Thyroid gland (tissue), 4 donors: ENCODE results near the gene VAT1L.

Experiments used
- POLR2A ChIP-seq, 2 donors: fragments of 450-650 bp; IDR thresholded peaks; one replicate each; pipeline ENCODE4 v1.6.1; 2017; ENCODE audit warnings: antibody characterized with exemption in 2 of 2, mild to moderate bottlenecking in 2 of 2, moderate library complexity in 1 of 2
- TF ChIP-seq, protein P1 (sequence below), 6 experiments: fragments of 200-600 bp in 3 of 6; fragments of 450-650 bp in 3 of 6; sonication (generic) in 3 of 6; IDR thresholded peaks; one replicate each; pipeline ENCODE4 v1.5.1; 2016 to 2019; ENCODE audit warnings: antibody characterized with exemption in 6 of 6, mild to moderate bottlenecking in 2 of 6, inconsistent platforms in 1 of 6, moderate library complexity in 1 of 6

DNA sequence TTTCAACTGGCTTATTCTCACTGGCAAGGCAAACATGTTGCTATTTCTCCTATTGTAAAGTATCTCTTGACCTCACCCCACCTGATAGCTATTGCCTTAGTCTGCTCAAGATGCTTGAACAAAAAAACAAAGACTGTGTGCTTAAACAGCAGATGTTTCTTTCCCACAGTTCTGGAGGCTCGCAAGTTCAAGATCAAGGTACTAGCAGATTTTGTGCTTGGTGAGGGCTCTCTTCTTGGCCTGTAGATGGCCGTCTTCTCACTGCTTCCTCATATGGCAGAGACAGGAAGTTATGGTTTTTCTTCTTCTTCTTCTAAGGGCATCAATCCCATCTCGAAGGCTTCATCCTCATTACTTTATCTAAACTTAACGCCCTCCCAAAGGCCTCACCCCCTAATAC lies 124.3 kb downstream of the VAT1L start:
- TF ChIP-seq, protein P1, sequence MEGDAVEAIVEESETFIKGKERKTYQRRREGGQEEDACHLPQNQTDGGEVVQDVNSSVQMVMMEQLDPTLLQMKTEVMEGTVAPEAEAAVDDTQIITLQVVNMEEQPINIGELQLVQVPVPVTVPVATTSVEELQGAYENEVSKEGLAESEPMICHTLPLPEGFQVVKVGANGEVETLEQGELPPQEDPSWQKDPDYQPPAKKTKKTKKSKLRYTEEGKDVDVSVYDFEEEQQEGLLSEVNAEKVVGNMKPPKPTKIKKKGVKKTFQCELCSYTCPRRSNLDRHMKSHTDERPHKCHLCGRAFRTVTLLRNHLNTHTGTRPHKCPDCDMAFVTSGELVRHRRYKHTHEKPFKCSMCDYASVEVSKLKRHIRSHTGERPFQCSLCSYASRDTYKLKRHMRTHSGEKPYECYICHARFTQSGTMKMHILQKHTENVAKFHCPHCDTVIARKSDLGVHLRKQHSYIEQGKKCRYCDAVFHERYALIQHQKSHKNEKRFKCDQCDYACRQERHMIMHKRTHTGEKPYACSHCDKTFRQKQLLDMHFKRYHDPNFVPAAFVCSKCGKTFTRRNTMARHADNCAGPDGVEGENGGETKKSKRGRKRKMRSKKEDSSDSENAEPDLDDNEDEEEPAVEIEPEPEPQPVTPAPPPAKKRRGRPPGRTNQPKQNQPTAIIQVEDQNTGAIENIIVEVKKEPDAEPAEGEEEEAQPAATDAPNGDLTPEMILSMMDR (IDR thresholded peaks at IDR 0.05), result no peak
- TF ChIP-seq POLR2A (IDR thresholded peaks at IDR 0.05), result no peak
